Right lobe of liver (tissue), 6 donors: Measurements from ENCODE around the gene TMEM238L. TPM values are rescaled to one million over a fixed set of nuclear protein-coding genes. Genes with fewer than 3 reads are reported as not detected.

Source experiments
- ATAC-seq, 4 donors: fragments of 200-7000 bp; cut with Tn5 transposase; one replicate each; pipeline ENCODE4 v1.9.1; 2020; ENCODE audit warnings: mild to moderate bottlenecking in 4 of 4, moderate library complexity in 4 of 4
- DNase-seq, 3 donors: peaks; one replicate each; pipeline ENCODE4 v3.0.0-alpha.2; 2020
- H3K27ac ChIP-seq, 3 donors: fragments of 200-600 bp; one replicate each; pipeline ENCODE4 v1.8.0; 2022
- H3K27me3 ChIP-seq, 2 donors: fragments of 200-600 bp; one replicate each; pipeline ENCODE4 v1.8.0; 2022
- H3K36me3 ChIP-seq, 4 donors: fragments of 200-600 bp; sonication (generic) in 1 of 4; one replicate each; pipeline versions ENCODE4 v1.5.1 to v1.8.0; 2017 to 2022; ENCODE audit warnings: control low read depth in 1 of 4
- H3K4me1 ChIP-seq, 4 donors: fragments of 200-600 bp; sonication (generic) in 1 of 4; one replicate each; pipeline versions ENCODE4 v1.5.1 to v1.8.0; 2017 to 2022; ENCODE audit warnings: control low read depth in 1 of 4
- H3K4me3 ChIP-seq, 3 donors: fragments of 200-600 bp; one replicate each; pipeline ENCODE4 v1.8.0; 2022
- H3K9me3 ChIP-seq, 4 donors: fragments of 200-600 bp; sonication (generic) in 1 of 4; one replicate each; pipeline versions ENCODE4 v1.5.1 to v1.8.0; 2017 to 2022; ENCODE audit warnings: control low read depth in 1 of 4
- POLR2A ChIP-seq: fragments of 450-650 bp; IDR thresholded peaks from one replicate; pipeline ENCODE4 v1.6.1; 2017; ENCODE audit warnings: antibody characterized with exemption, mild to moderate bottlenecking
- WGBS: methylation state at CpG from one replicate; pipeline ENCODE4 v1.1.6; 2018; ENCODE audit warnings: low coverage, low lambda C conversion rate; ENCODE audit not compliant: insufficient coverage; ENCODE audit errors: missing lambda C conversion rate; 5-methylcytosine and 5-hydroxymethylcytosine counted together
- intact Hi-C, 2 donors: fragments of 100-400 bp; cut with DNase I; formaldehyde crosslinking; loops; one replicate each; pipeline versions ENCODE4 v1.11.2 to v1.14.1; 2022
- total RNA-seq, 6 experiments: library from RNA; depleted of rRNA in 2 of 6; stranded (reverse); fragments of >200 nt in 2 of 6; fragmentation: NEBNext Ultra II Directional in 3 of 6; extraction: Animal tissue kit (Norgen Biotek cat#: 25700) in 3 of 6; gene quantifications; one replicate each; pipeline versions ENCODE4 v1.1.0 to v1.2.4, GENCODE V29; 2016 to 2023
- TF ChIP-seq, protein P1 (sequence below), 4 donors: fragments of 200-600 bp in 3 of 4; fragments of 450-650 bp in 1 of 4; IDR thresholded peaks; one replicate each; pipeline versions ENCODE4 v1.5.1 to v1.8.0; 2016 to 2022; ENCODE audit warnings: antibody characterized with exemption in 4 of 4, mild to moderate bottlenecking in 2 of 4
- donor health status: DM: no; HTN: yes; CAD: no.
- donor health status: DM: no; HTN: no; CAD: no.
- donor health status: DM: no; HTN: no; CAD: no.
- donor health status: DM: no; HTN: yes; CAD: no.
- donor health status: DM: no; HTN: yes; CAD: no.

The TMEM238L gene
- total RNA-seq, 6 experiments from 2014 or later, result not detected

DNA sequence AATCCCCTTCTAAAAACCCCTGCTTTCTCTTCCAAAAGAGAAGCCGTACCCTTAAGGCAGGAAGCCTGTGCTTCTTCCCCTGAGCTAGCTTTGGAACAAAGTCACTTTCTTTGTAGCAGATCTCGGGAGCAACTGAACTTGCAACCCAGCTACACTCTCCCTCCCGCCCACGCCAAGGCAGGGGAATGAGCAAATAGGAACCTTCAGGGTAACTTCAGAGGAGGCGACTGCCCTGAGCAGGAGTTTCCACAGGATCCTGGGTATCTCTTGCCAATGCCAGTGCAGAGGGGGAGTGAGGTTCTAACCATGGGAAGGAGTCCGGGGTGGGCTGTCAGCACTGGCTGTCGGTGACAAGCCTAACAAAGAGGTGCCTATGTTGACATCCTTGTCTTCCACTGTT is 39.9 kb upstream of the TMEM238L start:
- Histone ChIP-seq H3K27me3 (no peaks in the 10 kb centered on the region), H3K36me3 (no peaks in the 10 kb centered on the region), H3K27ac (no peak overlapping the region), H3K9me3 (no peaks in the 10 kb centered on the region), H3K4me1 (peaks cover 0 to 3% (median 0%) of the 10 kb centered on the region in 4 donors), H3K4me3 (no peak overlapping the region)
- WGBS, result 51% methylated on average over 6 of the region's 7 CpGs
- TF ChIP-seq, protein P1, sequence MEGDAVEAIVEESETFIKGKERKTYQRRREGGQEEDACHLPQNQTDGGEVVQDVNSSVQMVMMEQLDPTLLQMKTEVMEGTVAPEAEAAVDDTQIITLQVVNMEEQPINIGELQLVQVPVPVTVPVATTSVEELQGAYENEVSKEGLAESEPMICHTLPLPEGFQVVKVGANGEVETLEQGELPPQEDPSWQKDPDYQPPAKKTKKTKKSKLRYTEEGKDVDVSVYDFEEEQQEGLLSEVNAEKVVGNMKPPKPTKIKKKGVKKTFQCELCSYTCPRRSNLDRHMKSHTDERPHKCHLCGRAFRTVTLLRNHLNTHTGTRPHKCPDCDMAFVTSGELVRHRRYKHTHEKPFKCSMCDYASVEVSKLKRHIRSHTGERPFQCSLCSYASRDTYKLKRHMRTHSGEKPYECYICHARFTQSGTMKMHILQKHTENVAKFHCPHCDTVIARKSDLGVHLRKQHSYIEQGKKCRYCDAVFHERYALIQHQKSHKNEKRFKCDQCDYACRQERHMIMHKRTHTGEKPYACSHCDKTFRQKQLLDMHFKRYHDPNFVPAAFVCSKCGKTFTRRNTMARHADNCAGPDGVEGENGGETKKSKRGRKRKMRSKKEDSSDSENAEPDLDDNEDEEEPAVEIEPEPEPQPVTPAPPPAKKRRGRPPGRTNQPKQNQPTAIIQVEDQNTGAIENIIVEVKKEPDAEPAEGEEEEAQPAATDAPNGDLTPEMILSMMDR (IDR thresholded peaks at IDR 0.05), result no peak
- no peak for TF ChIP-seq POLR2A
- DNase-seq (no peak), ATAC-seq (peak in 1 of 4 donors; percentile 46)
- intact Hi-C loops, result loop anchor here (10.0 kb wide), 3 partner anchors 99 to 189 kb away; partner anchors contain the start of genes MYH3 (in 1 of the 2) and TMEM220 (in 1 of the 2)

DNA sequence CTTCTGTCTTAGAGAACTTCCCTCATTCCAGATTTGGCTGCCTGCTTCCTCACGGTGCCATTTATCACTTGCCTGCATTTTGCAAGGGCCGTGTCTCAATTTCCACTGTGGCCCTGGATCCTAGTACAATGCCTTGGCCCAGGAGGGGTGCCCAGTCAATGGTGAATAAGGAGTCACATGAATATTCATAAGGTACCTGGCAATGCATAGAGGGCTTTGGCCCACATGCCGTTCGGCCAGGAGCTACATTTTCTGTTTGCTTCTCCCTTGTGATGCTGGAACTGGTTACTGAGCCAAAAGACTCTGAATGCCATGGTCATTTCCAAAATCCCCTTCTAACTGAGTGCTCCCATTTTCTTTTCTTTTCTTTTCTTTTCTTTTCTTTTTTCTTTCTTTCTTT is 38.8 kb upstream of the TMEM238L start:
- TF ChIP-seq, protein P1 (IDR thresholded peaks at IDR 0.05), result no peak
- no peak for TF ChIP-seq POLR2A
- 65% methylated on average over 4 of the region's 4 CpGs for WGBS
- Histone ChIP-seq H3K9me3 (no peaks in the 10 kb centered on the region), H3K4me1 (peaks cover 0 to 3% (median 0%) of the 10 kb centered on the region in 4 donors), H3K36me3 (no peaks in the 10 kb centered on the region), H3K27ac (no peak overlapping the region), H3K27me3 (no peaks in the 10 kb centered on the region), H3K4me3 (no peak overlapping the region)
- intact Hi-C loops, result loop anchor here (10.0 kb wide), 3 partner anchors 98 to 188 kb away; partner anchors contain the start of genes MYH3 (in 1 of the 2) and TMEM220 (in 1 of the 2)
- no peak for ATAC-seq
- no peak for DNase-seq

DNA sequence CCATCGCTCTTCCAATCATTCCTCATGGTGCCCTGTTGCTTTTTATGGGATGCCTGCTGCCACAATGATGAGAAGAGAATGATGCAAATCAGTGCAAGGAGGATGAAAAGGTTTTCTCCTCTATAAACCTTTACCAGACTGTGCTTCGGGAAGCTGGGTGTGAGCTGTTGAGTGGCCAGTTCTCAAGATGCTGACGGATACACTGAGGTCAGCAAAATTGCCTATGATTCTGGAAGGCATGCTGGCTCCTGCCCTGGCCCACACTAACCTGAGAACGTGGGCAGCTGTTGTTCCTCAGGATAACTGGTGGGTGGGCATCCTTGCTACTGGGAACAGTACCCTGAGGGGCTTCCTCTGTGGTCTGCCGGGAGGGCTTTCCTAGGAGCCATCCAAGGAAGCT is 34.8 kb upstream of the TMEM238L start:
- Histone ChIP-seq H3K27me3 (no peaks in the 10 kb centered on the region), H3K36me3 (no peaks in the 10 kb centered on the region), H3K9me3 (no peaks in the 10 kb centered on the region), H3K27ac (no peak overlapping the region), H3K4me3 (no peak overlapping the region), H3K4me1 (no peaks in the 10 kb centered on the region)
- DNase-seq (no peak), ATAC-seq (no peak)
- WGBS, result 67% methylated on average over 4 of the region's 5 CpGs
- intact Hi-C loops, result no loop called here
- TF ChIP-seq, protein P1 (IDR thresholded peaks at IDR 0.05), result no peak
- no peak for TF ChIP-seq POLR2A

DNA sequence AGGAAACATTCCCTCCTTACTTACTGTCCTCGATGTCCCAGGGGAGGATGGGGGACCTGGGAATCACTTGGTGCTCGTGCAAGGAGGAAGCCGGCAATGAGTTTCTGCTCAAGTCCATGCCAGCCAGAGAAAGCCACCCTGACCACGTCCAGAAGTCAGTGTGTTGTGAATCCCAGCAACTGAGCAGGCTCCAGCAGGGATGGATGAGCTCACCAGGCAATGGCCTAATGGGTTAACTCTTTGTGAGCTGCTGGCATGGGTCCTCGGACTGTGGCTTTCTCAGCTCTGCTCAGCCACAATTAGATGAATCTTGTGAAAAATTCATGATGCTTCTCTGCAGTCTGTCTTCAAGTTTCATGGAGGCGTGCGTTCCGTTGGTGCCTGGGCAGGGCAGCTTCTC is 34.0 kb upstream of the TMEM238L start, which contains the start of gene PIRT:
PIRT (minus strand) TSS at position 167 of the 400 bp plus-strand sequence. CDS start 12,442 bp downstream, outside the sequence.
- intact Hi-C loops, result no loop called here
- 80% methylated on average over 4 of the region's 8 CpGs for WGBS
- DNase-seq (no peak), ATAC-seq (no peak)
- Histone ChIP-seq H3K4me3 (no peak within 1 kb of the TSS), H3K27me3 (no peaks in the 10 kb centered on the region), H3K9me3 (no peaks in the 10 kb centered on the region), H3K36me3 (no peaks in the 10 kb centered on the region), H3K27ac (no peak within 1 kb of the TSS), H3K4me1 (no peaks in the 10 kb centered on the region)
- TF ChIP-seq, protein P1 (IDR thresholded peaks at IDR 0.05), result no peak
- no peak for TF ChIP-seq POLR2A
